GM23248 (cell line): ENCODE data around the gene OSBPL5.

Experiments used
- EZH2 ChIP-seq: fragments of 200-600 bp; sonication (generic); IDR thresholded peaks from 2 replicates; pipeline ENCODE4 v1.6.1; 2018; ENCODE audit warnings: antibody characterized with exemption, mild to moderate bottlenecking; ENCODE audit not compliant: insufficient read depth, poor library complexity, severe bottlenecking
- EZH2phosphoT487 ChIP-seq: fragments of 200-600 bp; sonication (generic); IDR thresholded peaks from 2 replicates; pipeline ENCODE4 v1.6.1; 2018; ENCODE audit warnings: antibody characterized with exemption, moderate library complexity, mild to moderate bottlenecking, low read depth; ENCODE audit not compliant: insufficient read depth

- no peak for TF ChIP-seq EZH2
- no peak for TF ChIP-seq EZH2phosphoT487
These were observed 29.1 kb upstream of the OSBPL5 start for GRCh38 chr11:3194016-3194816.
